Measurements from ENCODE around the gene NGLY1. TPM values are rescaled to one million over a fixed set of nuclear protein-coding genes. Genes with fewer than 3 reads are reported as not detected.

The NGLY1 gene
- total and polyA plus RNA-seq, 9 of the 15 experiments (the other 6 are each of a cell fraction or from before 2014, with no cell fraction given): 52.2 to 124 (median 87.6) TPM

- no peak for TF ChIP-seq CHD4 (IDR thresholded peaks at IDR 0.05; ENCODE audit: insufficient read depth, insufficient replicate concordance, low read depth, low read length, poor library complexity, severe bottlenecking)
- TF ChIP-seq CREM (IDR thresholded peaks at IDR 0.05; ENCODE audit: low read depth): peak; percentile 95
- no peak for TF ChIP-seq ZKSCAN3 (CRISPR knock-in tag; IDR thresholded peaks at IDR 0.05)
- TF ChIP-seq SNRNP70 (optimal IDR thresholded peaks at IDR 0.05; ENCODE audit: low read depth, low read length): no peak
- TF ChIP-seq HIVEP1 (CRISPR knock-in tag; IDR thresholded peaks at IDR 0.05): 0 out of 2 replicates have a peak, but pooled peaks have one; percentile 30
- TF ChIP-seq ZNF77 (CRISPR knock-in tag; IDR thresholded peaks at IDR 0.05): no peak
- TF ChIP-seq ARNT (IDR thresholded peaks at IDR 0.05): peak; percentile 10 to 42; a peak in 2 of 4 replicates
- no peak for TF ChIP-seq ARID3A (IDR thresholded peaks at IDR 0.05; ENCODE audit: borderline replicate concordance, low read depth, low read length)
- no peak for TF ChIP-seq CBFB (CRISPR knock-in tag; IDR thresholded peaks at IDR 0.05)
- peak; percentile 82 for TF ChIP-seq RB1 (IDR thresholded peaks at IDR 0.05; ENCODE audit: low read depth)
- TF ChIP-seq SMARCC2 (IDR thresholded peaks at IDR 0.05; ENCODE audit: low read depth): peak; percentile 69; the same call in 1 of the 2 replicates
- TF ChIP-seq RCOR1 (IDR thresholded peaks at IDR 0.05; ENCODE audit: borderline replicate concordance in 1 of 2, low read depth in 2 of 2, low read length in 2 of 2): peak in 1 of 2 experiments; percentile 53; a peak in 1 of 4 replicates
- TF ChIP-seq BMI1 (IDR thresholded peaks at IDR 0.05; ENCODE audit: low read length): no peak
- no peak for TF ChIP-seq ATF1 (CRISPR knock-in tag; IDR thresholded peaks at IDR 0.05)
- TF ChIP-seq ATF1 (tag; IDR thresholded peaks at IDR 0.05): peak; percentile 97
- TF ChIP-seq ZNF318 (IDR thresholded peaks at IDR 0.05; ENCODE audit: borderline replicate concordance in 1 of 2, low read depth in 1 of 2): 0 out of 4 replicates have a peak, but pooled peaks of 1 of the 2 experiments have one; percentile 47
Observed at GRCh38 chr3:25789596-25790556, 6.6 kb upstream of the NGLY1 start, which contains the start of gene OXSM (continued).
